Gastrocnemius medialis (tissue), 4 donors: ENCODE measurements around the gene OAF. TPM values are rescaled to one million over a fixed set of nuclear protein-coding genes. Genes with fewer than 3 reads are reported as not detected.

Source experiments
- ATAC-seq, 2 donors: fragments of 150-250 bp; one replicate each; pipeline ENCODE4 v1.9.1; 2016
- DNase-seq, 2 donors: peaks; one replicate each; pipeline ENCODE4 v3.0.0-alpha.2; 2019
- H3K27ac ChIP-seq, 4 donors: fragments of 200-600 bp; sonication (generic); 1 replicate in 1 of 4; 2 replicates in 3 of 4; pipeline ENCODE4 v1.5.1; 2016 to 2018; ENCODE audit warnings: mild to moderate bottlenecking in 2 of 4, moderate library complexity in 1 of 4
- H3K27me3 ChIP-seq, 3 donors: fragments of 200-600 bp; sonication (generic) in 2 of 3; 1 replicate in 1 of 3; 2 replicates in 2 of 3; pipeline versions ENCODE4 v1.5.1 to v1.6.0; 2016 to 2019; ENCODE audit warnings: mild to moderate bottlenecking in 1 of 3, moderate library complexity in 1 of 3
- H3K36me3 ChIP-seq, 2 donors: fragments of 200-600 bp; sonication (generic) in 1 of 2; one replicate each; pipeline ENCODE4 v1.5.1; 2017 to 2018
- H3K4me1 ChIP-seq, 2 donors: fragments of 200-600 bp; sonication (generic) in 1 of 2; one replicate each; pipeline ENCODE4 v1.5.1; 2016 to 2017; ENCODE audit warnings: mild to moderate bottlenecking in 2 of 2
- H3K4me3 ChIP-seq, 4 donors: fragments of 200-600 bp; sonication (generic) in 3 of 4; 1 replicate in 1 of 4; 2 replicates in 3 of 4; pipeline ENCODE4 v1.5.1; 2016 to 2019; ENCODE audit warnings: mild to moderate bottlenecking in 2 of 4
- H3K9me3 ChIP-seq, 3 donors: fragments of 200-600 bp; sonication (generic) in 2 of 3; 1 replicate in 1 of 3; 2 replicates in 2 of 3; pipeline ENCODE4 v1.5.1; 2016 to 2019
- POLR2A ChIP-seq, 2 donors: fragments of 450-650 bp; IDR thresholded peaks; one replicate each; pipeline ENCODE4 v1.6.1; 2017; ENCODE audit warnings: antibody characterized with exemption in 2 of 2, mild to moderate bottlenecking in 2 of 2, moderate library complexity in 2 of 2
- in situ Hi-C, 4 donors: fragments of 200-750 bp; cut with MboI; loops; one replicate each; pipeline versions ENCODE4 v1.15.0 to v1.8.0; 2017; ENCODE audit warnings: low sequenced_read_pairs in 4 of 4
- intact Hi-C: fragments of 100-400 bp; cut with DNase I; formaldehyde crosslinking; loops from one replicate; pipeline ENCODE4 v1.15.1; 2023; ENCODE audit warnings: low total_unique reads
- total RNA-seq, 4 donors: library from RNA; depleted of rRNA; stranded (reverse); fragments of >200 nt; gene quantifications; one replicate each; pipeline versions ENCODE4 v1.1.0 to v1.2.3, GENCODE V29; 2016
- TF ChIP-seq, protein P1 (sequence below), 5 experiments: fragments of 450-650 bp in 3 of 5; fragments of 200-600 bp in 2 of 5; sonication (generic) in 2 of 5; IDR thresholded peaks in 4 of 5; conservative IDR thresholded peaks in 1 of 5; 1 replicate in 4 of 5; 2 replicates in 1 of 5; pipeline ENCODE4 v1.5.1; 2016 to 2019; ENCODE audit warnings: antibody characterized with exemption in 5 of 5, mild to moderate bottlenecking in 3 of 5, moderate library complexity in 3 of 5

OAF gene
- total RNA-seq, 4 donors from 2014 or later, result 8.7 to 17.5 (median 10.1) TPM

DNA sequence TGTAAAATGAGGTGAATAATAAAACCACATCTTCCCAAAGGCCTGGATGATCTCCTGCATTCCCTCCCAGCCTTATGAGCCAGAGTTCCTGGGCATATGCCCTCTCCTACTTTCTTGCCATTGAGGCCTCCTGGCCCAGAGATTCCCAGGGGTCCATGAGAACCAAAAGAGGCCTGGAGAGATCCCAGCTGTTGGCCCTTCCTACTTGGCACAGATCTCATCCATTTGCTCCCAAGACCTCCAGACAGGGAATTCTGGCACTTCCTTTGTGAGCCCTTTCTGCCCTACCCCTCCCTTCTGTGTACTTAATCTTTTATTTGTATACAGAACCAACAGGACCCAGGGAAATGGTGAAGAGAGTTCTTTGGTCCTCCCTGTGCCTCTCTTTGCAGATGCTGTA is 50.5 kb downstream of the OAF start:
- Histone ChIP-seq H3K27ac (no peak overlapping the region), H3K4me1 (no peaks in the 10 kb centered on the region), H3K27me3 (peaks cover 0 to 4% (median 3%) of the 10 kb centered on the region in 3 donors), H3K4me3 (no peak overlapping the region), H3K9me3 (no peaks in the 10 kb centered on the region), H3K36me3 (no peaks in the 10 kb centered on the region)
- TF ChIP-seq, protein P1, sequence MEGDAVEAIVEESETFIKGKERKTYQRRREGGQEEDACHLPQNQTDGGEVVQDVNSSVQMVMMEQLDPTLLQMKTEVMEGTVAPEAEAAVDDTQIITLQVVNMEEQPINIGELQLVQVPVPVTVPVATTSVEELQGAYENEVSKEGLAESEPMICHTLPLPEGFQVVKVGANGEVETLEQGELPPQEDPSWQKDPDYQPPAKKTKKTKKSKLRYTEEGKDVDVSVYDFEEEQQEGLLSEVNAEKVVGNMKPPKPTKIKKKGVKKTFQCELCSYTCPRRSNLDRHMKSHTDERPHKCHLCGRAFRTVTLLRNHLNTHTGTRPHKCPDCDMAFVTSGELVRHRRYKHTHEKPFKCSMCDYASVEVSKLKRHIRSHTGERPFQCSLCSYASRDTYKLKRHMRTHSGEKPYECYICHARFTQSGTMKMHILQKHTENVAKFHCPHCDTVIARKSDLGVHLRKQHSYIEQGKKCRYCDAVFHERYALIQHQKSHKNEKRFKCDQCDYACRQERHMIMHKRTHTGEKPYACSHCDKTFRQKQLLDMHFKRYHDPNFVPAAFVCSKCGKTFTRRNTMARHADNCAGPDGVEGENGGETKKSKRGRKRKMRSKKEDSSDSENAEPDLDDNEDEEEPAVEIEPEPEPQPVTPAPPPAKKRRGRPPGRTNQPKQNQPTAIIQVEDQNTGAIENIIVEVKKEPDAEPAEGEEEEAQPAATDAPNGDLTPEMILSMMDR (IDR thresholded peaks at IDR 0.05 in 4 of 5, conservative IDR thresholded peaks at IDR 0.05 in 1 of 5), result no peak
- TF ChIP-seq POLR2A (IDR thresholded peaks at IDR 0.05), result no peak
- ATAC-seq, result no peak
- intact Hi-C loops, result no loop called here
- DNase-seq, result no peak
- in situ Hi-C loops, result no loop called here

DNA sequence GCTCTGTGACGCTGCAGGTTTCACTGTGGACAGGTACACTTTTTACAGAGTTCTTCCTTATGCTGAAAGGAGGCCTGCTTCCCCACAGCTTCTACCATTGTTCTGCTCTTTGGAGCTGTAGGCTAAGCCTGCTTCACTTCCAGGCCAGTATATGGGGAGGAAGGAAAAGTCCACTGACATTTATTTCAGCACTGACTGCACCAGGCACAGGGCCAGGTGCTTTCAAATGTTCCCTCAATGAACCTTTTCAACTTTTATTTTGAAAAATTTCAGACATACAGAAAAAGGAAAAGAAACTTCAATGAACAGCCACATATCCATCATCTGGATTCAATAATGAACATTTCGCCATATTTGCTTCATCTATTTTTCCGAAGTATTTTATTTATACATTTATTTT is 51.1 kb downstream of the OAF start:
- no peaks in the 10 kb centered on the region for H3K36me3 ChIP-seq
- no peak overlapping the region for H3K4me3 ChIP-seq
- intact Hi-C loops, result no loop called here
- in situ Hi-C loops, result no loop called here
- H3K27me3 ChIP-seq, result peaks cover 0 to 4% (median 0%) of the 10 kb centered on the region in 3 donors
- no peaks in the 10 kb centered on the region for H3K4me1 ChIP-seq
- H3K27ac ChIP-seq, result no peak overlapping the region
- no peaks in the 10 kb centered on the region for H3K9me3 ChIP-seq
- no peak for DNase-seq
- no peak for TF ChIP-seq POLR2A (IDR thresholded peaks at IDR 0.05)
- TF ChIP-seq, protein P1 (IDR thresholded peaks at IDR 0.05 in 4 of 5, conservative IDR thresholded peaks at IDR 0.05 in 1 of 5), result no peak
- no peak for ATAC-seq

- intact Hi-C loops, result no loop called here
Measured at GRCh38 chr11:120267319-120267718, 56.5 kb downstream of the OAF start.

DNA sequence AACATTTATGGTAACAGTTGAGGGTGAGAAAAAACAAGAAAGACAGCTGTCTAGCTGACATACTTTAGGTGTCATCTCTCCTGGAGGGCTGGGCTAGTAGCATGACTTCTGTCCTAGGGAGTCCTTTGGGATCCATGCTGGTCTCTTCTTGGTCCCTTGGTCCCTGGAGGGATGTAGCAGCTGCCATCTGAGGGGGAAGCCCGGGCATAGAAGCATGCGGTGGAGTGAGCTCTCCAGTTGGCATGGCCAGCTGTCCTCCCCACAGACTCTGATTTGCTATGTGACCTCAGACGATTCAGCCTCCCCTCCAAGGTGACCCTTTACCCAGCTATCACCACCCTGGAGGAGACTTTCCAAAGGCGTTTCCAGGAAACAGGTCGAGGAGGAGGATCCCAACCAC is 57.9 kb downstream of the OAF start:
- no peak for DNase-seq

More at GRCh38 chr11:120267319-120267718, 56.5 kb downstream of the OAF start:
- in situ Hi-C loops, result no loop called here
- Histone ChIP-seq H3K27ac (no peak overlapping the region), H3K27me3 (peaks cover 0 to 19% (median 2%) of the 10 kb centered on the region in 3 donors), H3K4me3 (no peak overlapping the region), H3K36me3 (no peaks in the 10 kb centered on the region), H3K9me3 (no peaks in the 10 kb centered on the region), H3K4me1 (no peaks in the 10 kb centered on the region)
- no peak for ATAC-seq
- DNase-seq, result no peak
- TF ChIP-seq, protein P1 (IDR thresholded peaks at IDR 0.05 in 4 of 5, conservative IDR thresholded peaks at IDR 0.05 in 1 of 5), result no peak
- no peak for TF ChIP-seq POLR2A (IDR thresholded peaks at IDR 0.05)

More for the DNA sequence above, 57.9 kb downstream of the OAF start:
- H3K4me3 ChIP-seq, result no peak overlapping the region
- H3K9me3 ChIP-seq, result no peaks in the 10 kb centered on the region
- in situ Hi-C loops, result no loop called here
- H3K4me1 ChIP-seq, result no peaks in the 10 kb centered on the region
- H3K27ac ChIP-seq, result no peak overlapping the region
- intact Hi-C loops, result no loop called here
- peaks cover 0 to 19% (median 2%) of the 10 kb centered on the region in 3 donors for H3K27me3 ChIP-seq
- no peaks in the 10 kb centered on the region for H3K36me3 ChIP-seq
- TF ChIP-seq, protein P1 (IDR thresholded peaks at IDR 0.05 in 4 of 5, conservative IDR thresholded peaks at IDR 0.05 in 1 of 5), result no peak
- no peak for TF ChIP-seq POLR2A (IDR thresholded peaks at IDR 0.05)
- ATAC-seq, result no peak
